Measurements from ENCODE around the gene KRT3.

The KRT3 gene

GRCh38 chr12:52813203-52813819 is 17.4 kb upstream of the KRT3 start:
- no peak for DNase-seq

DNA sequence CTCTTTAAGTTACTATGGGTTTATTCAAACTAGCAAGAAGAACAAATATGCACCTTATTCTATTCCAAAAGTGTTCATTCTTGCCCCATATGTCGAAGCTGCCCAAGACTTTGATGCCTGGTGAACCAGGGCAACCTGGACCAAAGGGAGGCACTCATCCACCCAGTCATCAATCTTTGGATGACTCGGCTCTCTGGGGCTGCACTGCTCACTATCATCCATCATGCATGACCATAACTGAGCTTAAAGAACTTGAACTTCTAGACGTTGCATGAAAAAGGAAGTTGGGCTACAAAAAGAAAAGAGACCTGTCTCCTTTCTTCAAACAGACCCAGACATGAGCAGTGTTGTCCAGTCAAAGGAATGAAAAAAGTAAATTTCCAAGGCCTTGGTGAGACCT is 16.8 kb upstream of the KRT3 start:
- no peak for DNase-seq

GRCh38 chr12:52812073-52812400 is 16.1 kb upstream of the KRT3 start:
- no peak for DNase-seq

GRCh38 chr12:52811191-52812072 is 15.5 kb upstream of the KRT3 start:
- DNase-seq: no peak

- no peak for DNase-seq
Measured at GRCh38 chr12:52810554-52810953, 14.6 kb upstream of the KRT3 start.

GRCh38 chr12:52809166-52809565 is 13.2 kb upstream of the KRT3 start:
- DNase-seq: no peak

DNA sequence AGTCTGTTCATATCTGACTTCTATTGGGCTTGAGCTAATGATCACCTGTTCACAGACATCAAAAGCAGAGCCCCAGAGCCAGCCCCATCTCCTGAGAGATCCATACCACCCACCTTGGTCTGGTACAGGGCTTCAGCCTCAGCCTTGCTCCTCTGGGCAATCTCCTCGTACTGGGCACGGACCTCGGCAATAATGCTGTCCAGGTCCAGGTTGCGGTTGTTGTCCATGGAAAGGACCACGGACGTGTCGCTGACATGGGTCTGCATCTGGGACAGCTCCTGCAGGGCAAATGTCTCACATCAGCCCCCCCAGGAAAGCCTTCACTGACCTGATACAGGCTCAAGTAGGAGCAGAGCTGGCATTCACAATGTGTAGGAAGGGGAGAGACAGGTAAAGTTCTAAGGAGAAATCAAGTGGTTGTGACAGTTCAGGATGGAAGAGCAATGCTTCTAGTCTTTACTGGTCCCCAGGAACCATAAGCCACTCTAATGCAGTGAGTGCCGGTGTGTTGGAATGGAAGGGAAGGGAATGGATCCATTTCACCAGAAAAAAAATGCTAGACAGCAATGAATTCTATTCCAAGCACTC is 12.8 kb upstream of the KRT3 start:
- no peak for DNase-seq

- no peak for DNase-seq
Measured at GRCh38 chr12:52807544-52808470, 11.9 kb upstream of the KRT3 start.

GRCh38 chr12:52806821-52807543 is 11.1 kb upstream of the KRT3 start:
- no peak for DNase-seq

- no peak for DNase-seq
Measured at GRCh38 chr12:52806169-52806811, 10.4 kb upstream of the KRT3 start.

GRCh38 chr12:52805739-52806138 is 9.8 kb upstream of the KRT3 start:
- no peak for DNase-seq

- DNase-seq: no peak
Measured at GRCh38 chr12:52805000-52805399, 9.1 kb upstream of the KRT3 start.

DNA sequence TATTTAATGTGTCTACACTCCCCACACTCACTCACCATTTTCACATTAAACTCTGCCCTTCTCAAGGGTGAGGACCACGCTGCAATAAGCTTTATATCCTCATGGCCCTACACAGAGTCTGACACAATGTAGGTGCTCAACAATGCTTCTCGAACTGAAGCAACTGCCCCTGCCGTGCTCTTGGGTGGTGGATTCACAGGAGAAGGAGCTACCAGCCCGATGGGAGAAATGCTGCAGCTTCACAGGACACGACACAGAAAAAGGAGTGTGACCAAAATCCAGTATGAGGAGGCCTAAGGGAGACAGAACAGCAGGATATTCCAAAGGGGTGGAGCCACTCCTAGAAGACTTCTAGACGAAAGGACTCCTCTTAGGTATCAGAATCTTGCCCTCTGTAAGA is 6.5 kb upstream of the KRT3 start:
- no peak for DNase-seq

DNA sequence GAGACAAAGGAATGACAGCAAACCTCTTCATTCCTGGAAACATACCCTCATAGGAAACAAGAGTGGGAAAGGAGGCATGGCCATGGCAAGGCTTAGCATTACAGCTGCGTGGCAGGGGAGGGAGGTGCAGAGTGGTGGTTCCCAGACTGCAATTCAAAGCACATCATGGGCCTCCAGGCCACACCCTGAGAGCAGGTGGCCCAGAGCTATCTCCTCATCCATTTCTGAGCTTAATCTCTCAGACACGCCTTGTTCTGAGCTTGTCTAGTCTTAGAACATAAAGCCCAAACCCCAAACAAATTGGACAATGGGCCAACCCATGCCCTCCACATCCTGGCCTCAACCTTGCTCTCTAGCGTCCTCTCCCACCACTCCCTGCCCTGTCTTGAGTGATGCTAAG is 5.9 kb upstream of the KRT3 start:
- no peak for DNase-seq

DNA sequence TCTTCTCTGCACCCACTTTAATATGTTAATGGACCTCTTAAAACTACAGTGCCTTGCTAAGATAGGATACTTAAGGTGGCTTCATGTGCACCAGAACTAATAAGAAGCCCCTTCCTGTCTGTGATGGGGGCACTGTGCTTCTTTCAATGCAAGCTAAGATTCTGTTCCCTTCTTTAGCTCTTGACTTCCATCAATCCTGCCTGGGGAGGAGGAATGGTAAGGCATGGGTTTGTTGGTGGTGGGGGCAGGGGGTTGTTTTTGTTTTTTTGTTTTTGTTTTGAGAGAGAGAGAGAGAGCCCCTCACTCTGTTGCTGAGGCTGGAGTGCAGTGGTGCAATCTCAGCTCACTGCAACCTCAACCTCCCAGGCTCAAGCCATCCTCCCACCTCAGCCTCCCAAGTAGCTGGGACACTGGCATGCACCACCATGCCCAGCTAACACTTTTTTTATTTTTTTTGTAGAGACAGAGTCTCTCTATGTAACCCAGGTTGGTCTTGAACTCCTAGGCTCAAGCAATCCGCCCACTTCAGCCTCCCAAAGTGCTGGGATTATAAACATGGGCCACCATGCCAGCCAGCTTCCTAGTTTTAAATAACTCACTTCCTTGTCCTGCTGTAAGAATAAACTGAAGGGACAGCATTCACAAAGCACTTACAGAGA is 4.5 kb upstream of the KRT3 start:
- no peak for DNase-seq

- no peak for DNase-seq
Measured at GRCh38 chr12:52799505-52800211, 3.7 kb upstream of the KRT3 start.

- no peak for DNase-seq
Measured at GRCh38 chr12:52798671-52799504, 3.0 kb upstream of the KRT3 start.

DNA sequence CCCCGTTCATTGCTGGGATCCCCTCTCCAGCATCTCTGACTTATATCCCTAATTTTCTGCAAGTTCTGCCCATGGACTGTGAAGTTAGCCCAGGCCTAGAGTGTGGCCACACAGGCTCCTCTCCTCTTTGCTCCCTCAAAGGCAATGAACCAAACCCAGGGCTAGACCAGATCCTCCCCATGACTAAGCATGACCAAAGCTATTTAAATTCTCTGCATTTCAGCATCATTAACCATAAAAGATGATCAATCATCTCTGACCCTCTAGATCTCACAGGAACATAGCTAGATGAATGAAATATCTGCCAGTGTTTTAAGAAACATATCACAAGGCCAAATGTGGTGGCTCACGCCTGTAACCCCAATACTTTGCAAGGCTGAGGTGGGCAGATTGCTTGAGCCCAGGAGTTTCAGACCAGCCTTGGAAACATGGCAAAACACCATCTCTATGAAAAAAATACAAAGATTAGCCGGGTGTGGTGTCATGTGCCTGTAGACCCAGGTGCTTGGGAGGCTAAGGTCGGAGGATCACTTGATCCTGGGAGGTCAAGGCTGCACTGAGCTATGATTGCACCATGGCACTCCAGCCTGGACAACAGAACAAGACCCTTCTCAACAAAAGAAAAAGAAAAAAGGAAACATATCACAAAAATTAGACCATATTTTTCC is 2.2 kb upstream of the KRT3 start:
- no peak for DNase-seq

DNA sequence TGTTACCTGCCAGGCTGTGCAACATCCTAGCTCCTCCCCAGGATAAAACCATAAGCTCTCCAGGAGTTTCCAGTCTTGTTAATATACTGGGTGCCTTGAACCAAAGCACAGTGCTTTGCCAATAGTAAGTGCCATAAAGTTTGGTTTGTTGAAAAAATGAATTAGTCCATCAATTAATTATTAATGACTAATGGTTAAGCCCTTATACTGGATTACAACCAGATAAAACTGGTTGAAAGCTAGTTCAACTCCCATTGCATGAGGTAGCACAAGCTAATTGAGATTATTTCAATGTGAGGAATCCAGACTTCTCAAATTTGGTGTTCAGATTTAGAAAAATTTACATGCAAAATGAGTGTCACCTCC is 1.6 kb upstream of the KRT3 start:
- no peak for DNase-seq

Measured in CD4-positive, alpha-beta T cell treated with Interleukin-1 beta for 1 hour (primary cell).